HG03565 (cell line): ENCODE data around the gene RHEBL1.
A peak's percentile ranks its signal among the peaks of the same experiment; 100 is the strongest.

Source experiments
- ATAC-seq: cut with Tn5 transposase; IDR thresholded peaks from one replicate; pipeline ENCODE4 v1.9.1; 2021; ENCODE audit warnings: mild to moderate bottlenecking, moderate library complexity; ENCODE audit not compliant: unreplicated experiment

The RHEBL1 gene, protein sequence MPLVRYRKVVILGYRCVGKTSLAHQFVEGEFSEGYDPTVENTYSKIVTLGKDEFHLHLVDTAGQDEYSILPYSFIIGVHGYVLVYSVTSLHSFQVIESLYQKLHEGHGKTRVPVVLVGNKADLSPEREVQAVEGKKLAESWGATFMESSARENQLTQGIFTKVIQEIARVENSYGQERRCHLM

DNA sequence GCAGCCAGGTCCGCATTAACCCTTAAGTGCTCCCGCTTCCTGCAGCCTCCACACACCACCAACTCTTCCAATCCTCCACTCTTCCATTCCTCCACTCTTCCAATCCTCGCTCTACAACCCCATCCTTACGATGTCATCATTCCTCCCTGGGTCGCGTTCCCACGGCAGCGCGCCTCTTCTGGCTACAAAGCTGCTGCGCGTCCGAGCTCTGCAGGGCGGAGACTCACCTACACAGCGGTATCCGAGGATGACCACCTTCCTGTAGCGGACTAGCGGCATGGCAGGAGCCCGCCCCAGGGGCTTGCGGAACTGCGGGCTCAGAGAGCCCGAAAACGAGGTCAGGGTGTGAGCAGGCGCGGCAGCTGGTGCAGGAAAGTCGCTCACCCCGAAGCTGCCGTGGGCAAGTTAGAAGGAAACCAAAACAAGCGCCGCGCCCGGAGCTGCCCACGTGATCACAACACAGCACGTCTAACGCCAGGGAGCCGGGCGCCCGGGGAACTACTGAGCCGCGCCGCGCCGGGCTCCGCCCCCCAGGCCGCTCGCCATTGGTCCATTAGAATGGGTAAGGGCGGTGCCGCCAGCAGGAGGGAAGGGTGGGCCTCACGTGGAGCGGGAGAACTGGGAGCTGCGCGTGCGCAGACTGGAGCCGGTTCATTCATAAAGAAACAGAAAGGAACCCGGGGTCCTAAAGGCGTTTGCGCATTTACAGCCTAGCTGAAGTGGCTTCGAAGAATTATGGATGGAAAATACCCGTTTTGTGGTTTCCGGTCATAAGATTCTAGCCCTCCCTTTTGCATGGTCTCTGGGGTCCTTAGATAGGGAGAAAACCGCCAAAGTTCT lies at the start of gene RHEBL1:
Gene RHEBL1 (minus strand): TSS at position 473 of the 840 bp plus-strand sequence. CDS start 194 bp downstream, at position 279.
- peak; percentile 97 for ATAC-seq

DNA sequence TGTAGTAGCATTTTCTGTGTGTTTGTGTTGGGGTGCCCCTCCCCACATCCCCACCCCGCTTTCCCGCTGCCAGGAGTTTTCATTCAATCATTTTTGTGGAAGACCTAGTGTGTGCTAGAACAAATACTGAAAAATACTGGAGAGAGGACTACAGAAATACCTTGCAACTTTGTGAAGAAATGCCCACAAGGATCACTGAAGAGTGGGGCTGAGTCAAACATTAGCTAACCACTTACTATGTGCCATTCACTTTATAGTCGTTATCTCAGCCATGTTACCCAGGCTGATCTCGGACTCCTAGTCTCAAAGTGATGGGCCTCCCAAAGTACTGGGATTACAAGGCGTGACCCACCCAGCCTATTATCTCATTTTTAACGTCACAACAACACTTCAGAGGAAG lies 41.4 kb upstream of the RHEBL1 start:
- no peak for ATAC-seq

DNA sequence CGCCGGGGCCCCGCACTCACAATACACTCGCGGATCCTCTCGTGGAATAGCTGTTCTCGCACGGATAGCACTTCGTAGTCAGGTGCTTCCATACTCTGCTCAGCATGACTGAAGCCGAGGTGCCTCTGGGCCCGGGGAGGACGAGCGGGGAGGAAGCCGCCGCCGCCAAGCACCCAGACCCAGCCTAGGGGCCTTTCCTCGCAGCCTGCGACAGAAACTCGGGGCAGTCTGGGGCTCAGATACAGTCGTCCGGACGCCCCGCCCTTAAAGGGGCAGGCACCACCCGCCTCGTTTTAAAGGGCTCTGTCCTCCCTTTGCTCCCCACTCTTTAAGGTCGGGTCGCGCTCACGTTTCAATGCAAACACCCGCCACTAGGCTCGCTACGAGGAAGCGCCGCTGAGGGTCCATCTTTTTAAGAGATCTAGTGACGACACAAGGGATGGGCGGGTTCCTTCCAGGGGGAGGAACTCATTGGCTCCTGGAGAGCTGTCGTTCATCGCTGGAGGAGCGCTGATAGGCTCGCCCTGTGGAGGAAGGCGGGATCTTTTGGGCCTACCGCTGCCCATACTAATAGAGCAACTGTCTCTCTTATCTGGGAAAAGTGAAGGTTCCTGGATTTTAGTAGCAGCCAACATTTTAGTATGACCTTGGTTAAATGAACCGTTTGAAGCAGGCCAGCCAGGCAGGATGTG lies 40.8 kb upstream of the RHEBL1 start, which contains the start of gene LMBR1L:
Gene LMBR1L (minus strand): TSS at position 384 of the 692 bp plus-strand sequence. CDS start 292 bp downstream, at position 92.
- peak; percentile 99 for ATAC-seq

DNA sequence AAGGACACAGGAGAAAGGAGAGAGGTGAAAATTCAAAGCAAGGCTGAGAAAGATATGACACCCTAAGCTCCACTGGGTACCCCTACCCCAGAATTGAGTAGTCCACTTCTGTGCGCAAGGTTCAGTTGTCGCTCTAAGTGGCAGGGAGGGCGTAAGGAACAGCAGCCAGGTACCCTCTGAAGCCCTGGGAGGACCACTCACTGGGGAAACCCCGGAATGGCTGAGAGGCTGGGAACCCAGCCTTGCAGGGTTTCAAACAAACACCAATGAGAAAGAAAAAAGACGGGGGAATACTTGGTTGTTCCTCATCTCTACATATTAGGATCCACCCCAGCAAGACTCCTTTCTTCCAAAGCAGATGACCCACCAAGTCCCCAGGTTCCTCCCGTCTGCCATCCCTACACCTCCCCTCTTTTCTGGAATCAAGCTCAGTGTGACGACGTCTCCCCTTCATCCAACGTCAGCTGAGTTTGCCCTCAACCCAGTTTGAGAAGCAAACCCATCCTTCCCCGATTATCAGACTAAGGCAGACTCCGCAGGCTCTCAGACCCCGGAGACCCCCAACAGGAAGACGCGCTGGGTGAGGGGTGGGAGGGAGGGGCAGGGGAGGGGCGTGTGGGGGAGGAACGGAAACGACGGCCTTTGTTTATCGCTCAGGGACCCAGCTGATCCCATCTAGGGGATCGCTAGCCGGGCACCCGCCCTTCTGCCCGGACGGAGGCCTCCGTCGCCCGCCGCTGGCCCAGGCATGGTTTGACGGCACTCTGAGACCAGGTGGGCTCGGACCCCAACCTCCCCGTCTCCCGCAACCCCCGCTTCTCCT lies 40.1 kb upstream of the RHEBL1 start:
- ATAC-seq = no peak

GRCh38 chr12:49108958-49109404 lies 39.2 kb upstream of the RHEBL1 start:
- ATAC-seq = no peak

DNA sequence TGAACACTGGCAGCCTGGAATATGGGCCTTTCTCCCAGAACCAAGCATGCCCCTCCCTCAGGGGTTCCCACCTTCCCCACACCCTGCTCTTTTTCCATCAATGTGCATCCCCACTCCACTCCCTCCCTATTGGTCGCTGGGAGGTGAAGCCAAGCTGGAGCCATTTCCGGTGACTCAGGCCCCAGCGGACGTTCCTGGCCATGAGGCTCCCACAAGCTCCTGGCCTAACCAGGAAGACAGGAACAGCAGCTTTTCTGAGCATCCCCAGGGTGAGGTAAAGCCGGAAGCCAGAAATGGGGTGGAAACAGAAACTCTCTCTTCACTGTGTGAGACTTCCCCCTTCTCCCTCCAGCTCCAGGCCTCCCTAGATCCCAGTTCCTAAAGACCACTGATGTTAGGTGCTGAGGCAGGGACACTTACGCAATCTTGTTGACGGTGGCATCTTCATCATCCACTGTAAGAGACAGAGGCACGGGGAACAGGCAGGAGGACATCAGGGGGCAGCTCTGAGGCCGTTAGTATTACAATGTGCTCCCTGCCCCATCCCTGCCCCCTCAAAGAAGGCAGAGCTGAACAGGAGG lies 35.8 kb upstream of the RHEBL1 start:
- no peak for ATAC-seq

DNA sequence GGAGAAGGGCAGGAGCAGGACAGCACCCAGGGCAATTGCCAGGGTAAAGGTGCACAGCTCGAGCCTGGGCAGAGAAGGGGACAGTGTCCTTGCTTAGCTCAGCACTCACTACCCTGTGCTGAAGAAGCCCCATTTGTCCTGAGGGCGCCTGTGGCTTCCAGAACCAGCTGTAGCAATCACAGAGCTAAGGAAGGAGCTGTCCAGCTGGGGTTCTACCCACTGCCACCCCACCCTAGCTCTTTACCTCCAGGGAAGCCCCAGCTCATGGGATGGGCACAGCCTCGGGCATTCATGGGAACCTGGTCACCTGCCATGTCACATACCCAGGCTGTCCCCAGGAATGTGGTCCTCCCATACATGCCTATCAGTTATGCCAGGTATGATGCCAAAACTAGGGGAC lies 35.0 kb upstream of the RHEBL1 start:
- no peak for ATAC-seq

DNA sequence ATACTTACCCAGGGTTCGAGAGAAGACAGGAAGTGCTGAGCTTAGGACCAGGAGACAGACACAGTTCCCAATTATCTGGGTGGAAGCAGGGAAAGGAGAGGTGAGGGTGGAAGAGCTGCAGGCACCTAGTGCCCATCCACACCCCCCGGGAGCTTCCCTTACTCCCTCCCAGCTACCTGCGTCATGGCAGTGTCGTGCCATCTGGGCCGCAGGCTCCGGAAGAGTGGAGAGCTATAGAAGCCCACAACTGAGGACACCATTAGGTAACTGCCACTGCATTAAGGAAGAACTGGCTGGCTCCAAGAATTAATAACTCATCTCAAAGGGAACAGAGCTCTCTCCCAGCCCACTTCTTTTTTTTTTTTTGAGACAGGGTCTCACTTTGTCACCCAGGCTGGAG lies 30.6 kb upstream of the RHEBL1 start:
- no peak for ATAC-seq

DNA sequence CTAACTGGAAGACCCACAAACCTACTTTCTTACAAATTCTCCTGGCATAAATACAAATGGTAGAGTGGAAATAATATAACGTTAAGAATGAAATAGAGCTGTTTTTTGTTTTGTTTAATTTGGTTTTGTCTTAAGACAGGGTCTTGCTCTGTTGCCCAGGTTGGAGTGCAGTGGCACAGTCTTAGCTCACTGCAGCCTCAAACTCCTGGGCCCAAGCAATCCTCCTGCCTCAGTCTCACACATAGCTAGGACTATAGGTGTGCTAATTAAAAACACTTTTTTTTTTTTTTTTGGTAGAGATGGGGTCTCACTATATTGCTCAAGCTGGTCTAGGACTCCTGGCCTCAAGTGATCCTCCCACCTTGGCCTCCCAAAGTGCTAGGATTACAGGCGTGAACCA lies 28.9 kb upstream of the RHEBL1 start:
- no peak for ATAC-seq

DNA sequence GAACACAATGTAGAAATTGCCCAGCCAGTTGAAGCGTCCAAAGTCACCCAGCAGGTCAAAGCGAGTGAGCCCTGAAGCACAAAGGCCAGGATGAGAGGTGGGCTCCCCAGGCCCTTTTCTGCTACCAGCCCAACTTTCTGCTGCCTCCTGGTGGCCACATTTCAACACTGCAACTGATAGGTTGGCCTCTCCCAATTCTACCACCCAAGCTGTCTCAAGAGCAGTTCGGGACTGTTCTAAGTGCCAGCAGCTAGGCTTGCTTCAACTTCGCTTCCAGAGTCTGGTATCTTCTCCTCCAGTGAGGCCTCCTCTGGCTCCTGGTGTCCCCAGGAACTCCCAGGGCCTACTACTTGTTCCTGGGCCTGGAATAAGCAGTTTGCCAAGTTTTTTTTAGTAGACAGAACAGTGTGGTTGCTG lies 28.3 kb upstream of the RHEBL1 start:
- no peak for ATAC-seq

GRCh38 chr12:49097381-49097780 lies 27.6 kb upstream of the RHEBL1 start:
- no peak for ATAC-seq

- ATAC-seq = no peak
These were observed 25.2 kb upstream of the RHEBL1 start for GRCh38 chr12:49094975-49095365.

DNA sequence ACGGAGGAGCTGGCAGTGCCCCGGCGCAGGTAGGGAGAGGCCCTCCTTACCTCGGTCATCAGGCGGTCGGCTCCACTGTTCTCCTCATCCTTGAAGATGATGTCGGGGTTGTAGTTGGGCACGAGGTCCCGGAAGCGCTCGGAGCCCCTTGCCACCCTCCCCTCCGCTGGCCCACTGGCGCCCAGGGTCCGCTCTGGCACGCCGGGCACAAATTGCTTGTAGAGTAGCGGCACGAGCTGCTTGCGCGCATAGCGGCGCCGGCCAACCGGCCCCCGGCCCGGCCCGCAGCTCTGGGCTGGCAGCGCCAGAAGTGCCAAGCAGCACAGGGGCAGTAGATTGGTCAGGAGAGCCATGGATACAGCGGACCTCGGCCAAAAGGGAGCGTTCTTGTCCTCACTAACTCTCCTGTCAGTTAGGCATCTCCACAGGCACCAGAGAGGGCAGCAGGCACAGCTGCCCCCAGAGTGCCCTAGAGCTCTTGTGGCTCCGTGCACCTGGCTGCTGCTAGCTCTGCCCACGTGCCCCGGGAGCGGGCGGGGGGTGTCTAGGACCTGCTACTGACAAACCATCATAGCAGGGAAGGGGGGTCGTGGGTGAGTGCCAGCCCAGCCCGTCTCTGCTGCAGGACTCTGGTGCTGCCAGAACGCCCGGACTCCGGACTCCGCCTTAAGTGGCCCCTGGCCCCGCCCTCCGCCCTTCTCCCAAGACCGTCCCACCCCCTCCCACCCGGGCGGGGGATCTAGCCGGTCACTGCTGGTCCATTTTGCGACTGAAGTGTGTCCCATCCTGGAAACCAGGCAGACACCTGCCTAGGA lies 24.6 kb upstream of the RHEBL1 start, which contains the start of gene DHH:
Gene DHH (minus strand): TSS at position 642 of the 815 bp plus-strand sequence. CDS start 289 bp downstream, at position 353.
- ATAC-seq = no peak

GRCh38 chr12:49093792-49094159 lies 24.0 kb upstream of the RHEBL1 start:
- ATAC-seq = no peak

DNA sequence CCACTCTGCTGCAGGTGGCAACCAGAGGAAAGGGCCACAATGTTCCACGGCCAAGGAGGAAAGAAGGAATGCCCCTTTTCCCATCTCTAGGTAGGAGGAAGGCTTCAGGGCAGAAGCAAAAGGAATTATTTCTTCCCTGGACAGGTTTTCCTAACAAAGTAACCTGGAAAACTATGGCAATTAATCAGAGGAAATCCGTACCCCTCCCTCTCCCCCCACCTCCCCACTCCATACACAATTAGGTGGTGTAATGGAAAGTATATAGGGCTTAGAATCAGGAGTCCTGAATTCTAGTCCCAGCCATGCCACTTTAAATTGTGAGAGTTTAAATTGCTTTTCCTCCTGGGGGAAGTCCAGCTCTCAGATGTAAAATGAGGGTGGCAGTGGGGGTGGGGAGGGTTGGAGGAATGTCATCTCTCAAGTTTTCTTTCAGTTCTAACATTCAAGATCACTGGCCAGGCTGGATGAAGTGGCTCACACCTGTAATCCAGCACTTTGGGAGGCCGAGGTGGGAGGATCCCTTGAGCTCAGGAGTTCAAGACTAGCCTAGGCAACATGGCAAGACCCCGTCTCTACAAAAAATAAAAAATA lies 23.1 kb upstream of the RHEBL1 start:
- ATAC-seq = no peak

DNA sequence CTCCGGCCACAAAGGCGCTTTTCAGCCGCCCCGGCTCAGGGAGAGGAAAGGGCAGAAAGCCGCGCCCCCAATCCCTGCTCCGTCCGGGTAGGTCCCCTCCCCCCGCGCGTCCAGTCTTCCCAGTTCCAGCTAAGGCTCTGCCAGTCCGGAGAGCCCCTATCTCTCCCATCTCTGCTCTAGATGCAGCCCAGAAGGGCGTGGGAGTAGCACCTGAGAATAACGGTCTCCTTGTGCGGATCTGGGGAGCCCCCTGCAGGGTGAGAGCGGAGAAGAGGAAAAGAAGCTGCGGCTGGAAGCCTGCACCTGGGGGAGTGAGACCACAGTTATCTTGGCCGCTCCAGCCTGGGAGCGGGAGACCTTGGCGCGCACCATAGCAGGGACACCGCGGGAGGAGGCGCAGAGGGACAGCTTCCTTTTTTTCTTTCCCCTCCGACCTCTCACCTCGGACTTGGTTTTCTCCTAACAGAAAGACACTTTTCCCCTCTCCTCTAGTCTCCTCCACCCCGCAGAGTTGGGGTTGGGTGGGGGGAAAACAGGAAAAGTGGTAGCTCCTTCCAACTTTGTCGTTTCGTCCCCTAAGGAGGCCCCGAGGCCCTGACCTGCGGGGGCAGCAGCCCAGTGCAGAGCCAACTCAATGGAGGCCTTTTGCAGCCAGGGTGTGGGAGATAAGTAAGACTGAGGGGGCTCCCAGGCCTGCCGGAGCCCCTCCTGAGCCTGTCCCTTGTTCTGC lies 22.5 kb upstream of the RHEBL1 start:
- no peak for ATAC-seq

DNA sequence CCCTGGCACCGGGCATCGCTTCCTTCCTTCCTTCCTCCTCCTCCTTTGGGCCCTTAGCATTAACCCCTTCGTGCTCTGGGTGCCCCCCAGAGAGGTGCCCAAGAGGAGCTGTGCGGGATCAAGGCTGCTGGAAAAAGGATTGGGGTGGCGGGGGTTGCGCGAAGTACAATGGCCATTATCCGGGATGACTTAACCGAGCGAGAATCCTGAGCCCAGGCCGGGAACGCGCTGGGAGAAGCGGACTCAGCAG lies 22.0 kb upstream of the RHEBL1 start:
- ATAC-seq = no peak

GRCh38 chr12:49091056-49091835 lies 21.5 kb upstream of the RHEBL1 start:
- ATAC-seq = no peak
